Measurements from ENCODE around the gene CAMTA1. TPM values are rescaled to one million over a fixed set of nuclear protein-coding genes. Genes with fewer than 3 reads are reported as not detected.

Gene CAMTA1
- total RNA-seq, 1 experiment from 2014 or later: 82.2 TPM

DNA sequence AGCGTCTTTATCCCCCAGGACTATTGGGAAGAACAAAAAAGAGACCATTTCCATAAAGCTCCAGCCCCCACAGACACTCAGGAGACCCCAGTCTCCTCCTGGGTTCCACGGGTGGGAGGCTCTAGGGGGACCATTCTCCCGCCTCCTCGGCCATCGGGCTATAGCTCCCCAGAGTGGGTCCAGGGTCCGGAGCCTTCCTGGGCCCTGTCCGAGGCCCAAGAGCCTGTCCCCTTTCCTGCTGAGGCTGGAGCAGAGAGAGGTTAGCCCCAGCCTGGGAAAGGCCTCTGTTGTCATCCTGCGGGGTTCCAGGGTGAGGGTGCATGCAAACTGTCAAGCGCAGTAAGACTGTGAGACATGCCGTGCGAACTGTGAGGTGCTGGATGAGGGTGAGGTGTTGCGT is 166.3 kb downstream of the CAMTA1 start:
- no peak for ATAC-seq
- TF ChIP-seq SIN3A (IDR thresholded peaks at IDR 0.05; ENCODE audit: borderline replicate concordance, insufficient read depth, low read depth, low read length) (no peak), TCF7L2 (IDR thresholded peaks at IDR 0.05; ENCODE audit: low read depth, low read length) (no peak), CTCF (IDR thresholded peaks at IDR 0.05) (no peak), POLR2AphosphoS5 (IDR thresholded peaks at IDR 0.05; ENCODE audit: low read depth, low read length) (no peak)
- TF ChIP-seq, protein P1, sequence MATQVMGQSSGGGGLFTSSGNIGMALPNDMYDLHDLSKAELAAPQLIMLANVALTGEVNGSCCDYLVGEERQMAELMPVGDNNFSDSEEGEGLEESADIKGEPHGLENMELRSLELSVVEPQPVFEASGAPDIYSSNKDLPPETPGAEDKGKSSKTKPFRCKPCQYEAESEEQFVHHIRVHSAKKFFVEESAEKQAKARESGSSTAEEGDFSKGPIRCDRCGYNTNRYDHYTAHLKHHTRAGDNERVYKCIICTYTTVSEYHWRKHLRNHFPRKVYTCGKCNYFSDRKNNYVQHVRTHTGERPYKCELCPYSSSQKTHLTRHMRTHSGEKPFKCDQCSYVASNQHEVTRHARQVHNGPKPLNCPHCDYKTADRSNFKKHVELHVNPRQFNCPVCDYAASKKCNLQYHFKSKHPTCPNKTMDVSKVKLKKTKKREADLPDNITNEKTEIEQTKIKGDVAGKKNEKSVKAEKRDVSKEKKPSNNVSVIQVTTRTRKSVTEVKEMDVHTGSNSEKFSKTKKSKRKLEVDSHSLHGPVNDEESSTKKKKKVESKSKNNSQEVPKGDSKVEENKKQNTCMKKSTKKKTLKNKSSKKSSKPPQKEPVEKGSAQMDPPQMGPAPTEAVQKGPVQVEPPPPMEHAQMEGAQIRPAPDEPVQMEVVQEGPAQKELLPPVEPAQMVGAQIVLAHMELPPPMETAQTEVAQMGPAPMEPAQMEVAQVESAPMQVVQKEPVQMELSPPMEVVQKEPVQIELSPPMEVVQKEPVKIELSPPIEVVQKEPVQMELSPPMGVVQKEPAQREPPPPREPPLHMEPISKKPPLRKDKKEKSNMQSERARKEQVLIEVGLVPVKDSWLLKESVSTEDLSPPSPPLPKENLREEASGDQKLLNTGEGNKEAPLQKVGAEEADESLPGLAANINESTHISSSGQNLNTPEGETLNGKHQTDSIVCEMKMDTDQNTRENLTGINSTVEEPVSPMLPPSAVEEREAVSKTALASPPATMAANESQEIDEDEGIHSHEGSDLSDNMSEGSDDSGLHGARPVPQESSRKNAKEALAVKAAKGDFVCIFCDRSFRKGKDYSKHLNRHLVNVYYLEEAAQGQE (IDR thresholded peaks at IDR 0.05; ENCODE audit: insufficient read depth in 1 of 2, low read depth in 2 of 2, low read length in 1 of 2): no peak
- Histone ChIP-seq H3K36me3 (ENCODE audit: control insufficient read depth, insufficient read depth, low read length) (no peaks in the 10 kb centered on the region), H3K4me1 (ENCODE audit: control insufficient read depth, insufficient read depth, low read length) (no peaks in the 10 kb centered on the region), H3K9me3 (ENCODE audit: control insufficient read depth, insufficient read depth, low read depth, low read length) (no peaks in the 10 kb centered on the region), H3K4me3 (ENCODE audit: low read depth in 2 of 2, low read length in 2 of 2) (no peak overlapping the region), H3K27ac (ENCODE audit: low read length) (no peak overlapping the region), H3K27me3 (ENCODE audit: control insufficient read depth, insufficient read depth, low read length) (no peaks in the 10 kb centered on the region)
- BruUV-seq (replicated peaks): no TSS peak
- CTCF ChIA-PET: no interaction called here
- intact Hi-C loops (cut with micrococcal nuclease; ENCODE audit: unreplicated experiment) (no loop called here), in situ Hi-C loops (cut with HindIII; ENCODE audit: low pct_unique_long_range_greater_than_20kb, low sequenced_read_pairs) (no loop called here)
- DNase-seq (ENCODE audit: low read depth, low spot score): no peak
- POLR2A ChIA-PET: no interaction called here

DNA sequence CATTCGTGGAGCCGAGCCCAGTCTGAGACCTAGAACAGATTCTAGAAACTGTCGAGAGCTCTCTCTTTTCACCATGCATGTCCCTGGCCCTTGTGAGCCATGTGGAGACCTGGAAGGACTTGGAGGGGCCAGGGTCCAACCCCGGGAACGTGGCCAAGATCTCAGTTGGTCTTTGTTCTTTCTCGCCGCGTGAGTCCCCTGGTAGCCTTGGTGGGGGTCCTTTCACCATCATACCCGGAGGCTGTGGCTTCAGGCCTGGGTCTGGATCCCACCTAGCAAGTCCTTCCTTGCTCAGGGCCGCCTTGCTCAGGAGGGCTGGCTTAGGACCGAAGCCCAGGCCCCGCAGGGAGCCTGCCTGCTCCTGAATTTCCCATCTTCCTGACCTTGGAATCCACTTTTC is 168.0 kb downstream of the CAMTA1 start:
- BruUV-seq (replicated peaks): no TSS peak
- Histone ChIP-seq H3K36me3 (ENCODE audit: control insufficient read depth, insufficient read depth, low read length) (no peaks in the 10 kb centered on the region), H3K4me3 (ENCODE audit: low read depth in 2 of 2, low read length in 2 of 2) (no peak overlapping the region), H3K4me1 (ENCODE audit: control insufficient read depth, insufficient read depth, low read length) (no peaks in the 10 kb centered on the region), H3K27me3 (ENCODE audit: control insufficient read depth, insufficient read depth, low read length) (no peaks in the 10 kb centered on the region), H3K27ac (ENCODE audit: low read length) (no peak overlapping the region), H3K9me3 (ENCODE audit: control insufficient read depth, insufficient read depth, low read depth, low read length) (no peaks in the 10 kb centered on the region)
- no peak for DNase-seq (ENCODE audit: low read depth, low spot score)
- intact Hi-C loops (cut with micrococcal nuclease; ENCODE audit: unreplicated experiment) (no loop called here), in situ Hi-C loops (cut with HindIII; ENCODE audit: low pct_unique_long_range_greater_than_20kb, low sequenced_read_pairs) (no loop called here)
- POLR2A ChIA-PET: interaction anchor here (0.7 kb wide), 1 partner anchor 159 kb away, joined by 3 read pairs; no protein-coding TSS in a partner anchor
- TF ChIP-seq SIN3A (IDR thresholded peaks at IDR 0.05; ENCODE audit: borderline replicate concordance, insufficient read depth, low read depth, low read length) (no peak), CTCF (IDR thresholded peaks at IDR 0.05) (no peak)
- TF ChIP-seq, protein P1 (IDR thresholded peaks at IDR 0.05; ENCODE audit: insufficient read depth in 1 of 2, low read depth in 2 of 2, low read length in 1 of 2): no peak
- CTCF ChIA-PET: no interaction called here
- ATAC-seq: no peak
